GM13976 (cell line): ENCODE measurements around the gene ZNF426.
"Not testable (repeated sequence)": the region's sequence is repeated elsewhere in the genome, so short reads cannot be mapped to it uniquely, and the experiment has no call there.

ENCODE experiments used
- DNase-seq: peaks from one replicate; pipeline ENCODE4 v3.0.0; 2012; ENCODE audit warnings: low spot score
- in situ Hi-C: fragments of 300-500 bp; cut with MboI; formaldehyde crosslinking; loops from one replicate; pipeline ENCODE4 v1.12.0; 2022; ENCODE audit warnings: low sequenced_read_pairs, mixed read lengths, inconsistent platforms; ENCODE audit not compliant: unreplicated experiment
- TF ChIP-seq, protein P1 (sequence below): IDR thresholded peaks from 2 replicates; pipeline ENCODE4 v1.5.1; 2012; ENCODE audit warnings: borderline replicate concordance, mild to moderate bottlenecking; ENCODE audit not compliant: insufficient read depth; ENCODE audit errors: extremely low read depth, missing control alignments, control extremely low read depth

The ZNF426 gene

DNA sequence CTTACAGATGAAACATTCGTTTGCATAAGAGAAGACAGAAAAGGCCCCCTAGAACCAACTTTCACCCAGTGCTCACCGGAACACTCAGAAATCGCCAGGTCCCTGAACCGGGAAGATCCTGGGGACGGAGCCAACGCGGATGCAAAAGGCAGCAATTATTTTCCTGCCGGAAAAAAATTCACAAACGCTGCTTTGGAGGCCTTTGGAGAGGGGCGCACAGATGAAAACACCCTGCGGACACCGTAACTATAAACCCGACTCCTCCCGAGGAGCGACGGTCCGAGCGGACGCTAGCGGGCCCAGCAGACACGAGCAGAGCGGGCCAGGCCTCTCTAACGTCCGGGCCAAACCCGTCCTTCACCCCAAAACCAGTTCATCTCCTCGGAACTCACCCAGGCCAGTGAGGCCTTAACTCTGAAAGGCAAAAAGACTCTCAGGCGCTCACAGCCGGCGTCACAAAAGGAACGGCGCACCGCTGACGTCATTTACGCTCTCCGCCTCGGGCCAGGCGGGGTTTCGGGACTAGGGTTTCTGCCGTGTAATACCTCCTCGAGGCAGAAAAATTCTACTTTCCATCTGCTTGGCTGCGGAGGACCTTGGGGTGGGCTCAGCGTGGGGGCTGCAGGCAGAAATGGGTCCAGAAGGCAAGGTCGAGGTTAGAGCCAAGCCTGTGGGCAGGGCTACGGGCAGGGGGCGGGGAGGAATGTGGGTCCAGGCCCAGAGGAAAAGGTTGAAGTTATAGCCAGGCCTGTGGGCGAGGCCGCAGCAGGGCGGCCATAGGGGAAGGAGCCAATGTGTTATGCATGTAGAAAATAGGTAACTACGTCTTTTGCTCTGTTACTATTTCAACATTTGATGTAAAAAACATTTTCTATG is at the start of gene ZNF426:
Gene ZNF426, minus strand, starts transcription at position 463 of the 876 bp plus-strand sequence. CDS start 2,413 bp downstream, outside the sequence.
- in situ Hi-C loops, result no loop called here
- TF ChIP-seq, protein P1, sequence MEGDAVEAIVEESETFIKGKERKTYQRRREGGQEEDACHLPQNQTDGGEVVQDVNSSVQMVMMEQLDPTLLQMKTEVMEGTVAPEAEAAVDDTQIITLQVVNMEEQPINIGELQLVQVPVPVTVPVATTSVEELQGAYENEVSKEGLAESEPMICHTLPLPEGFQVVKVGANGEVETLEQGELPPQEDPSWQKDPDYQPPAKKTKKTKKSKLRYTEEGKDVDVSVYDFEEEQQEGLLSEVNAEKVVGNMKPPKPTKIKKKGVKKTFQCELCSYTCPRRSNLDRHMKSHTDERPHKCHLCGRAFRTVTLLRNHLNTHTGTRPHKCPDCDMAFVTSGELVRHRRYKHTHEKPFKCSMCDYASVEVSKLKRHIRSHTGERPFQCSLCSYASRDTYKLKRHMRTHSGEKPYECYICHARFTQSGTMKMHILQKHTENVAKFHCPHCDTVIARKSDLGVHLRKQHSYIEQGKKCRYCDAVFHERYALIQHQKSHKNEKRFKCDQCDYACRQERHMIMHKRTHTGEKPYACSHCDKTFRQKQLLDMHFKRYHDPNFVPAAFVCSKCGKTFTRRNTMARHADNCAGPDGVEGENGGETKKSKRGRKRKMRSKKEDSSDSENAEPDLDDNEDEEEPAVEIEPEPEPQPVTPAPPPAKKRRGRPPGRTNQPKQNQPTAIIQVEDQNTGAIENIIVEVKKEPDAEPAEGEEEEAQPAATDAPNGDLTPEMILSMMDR, result no peak
- DNase-seq, result peak; percentile 91

DNA sequence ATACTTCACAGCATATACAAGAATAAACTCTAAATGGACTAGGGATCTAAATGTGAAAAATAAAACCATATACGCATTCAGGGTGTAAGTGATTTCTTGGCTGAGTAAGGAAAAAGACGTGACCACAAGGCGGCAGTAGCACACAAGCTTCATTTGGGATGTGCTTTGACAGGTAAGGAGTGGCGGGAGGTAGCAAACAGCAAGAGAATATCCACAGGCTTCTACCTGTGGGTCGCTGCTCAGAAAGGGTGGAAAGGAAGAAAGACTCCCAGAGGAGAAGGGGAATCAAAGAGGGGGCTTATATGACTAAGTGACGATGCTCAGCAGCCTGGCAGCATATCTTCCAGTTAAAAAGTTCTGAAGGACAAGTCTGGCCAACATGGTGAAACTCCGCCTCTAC is 48.3 kb upstream of the ZNF426 start:
- in situ Hi-C loops, result no loop called here
- TF ChIP-seq, protein P1, result peak; percentile 67
- peak; percentile 42 for DNase-seq

DNA sequence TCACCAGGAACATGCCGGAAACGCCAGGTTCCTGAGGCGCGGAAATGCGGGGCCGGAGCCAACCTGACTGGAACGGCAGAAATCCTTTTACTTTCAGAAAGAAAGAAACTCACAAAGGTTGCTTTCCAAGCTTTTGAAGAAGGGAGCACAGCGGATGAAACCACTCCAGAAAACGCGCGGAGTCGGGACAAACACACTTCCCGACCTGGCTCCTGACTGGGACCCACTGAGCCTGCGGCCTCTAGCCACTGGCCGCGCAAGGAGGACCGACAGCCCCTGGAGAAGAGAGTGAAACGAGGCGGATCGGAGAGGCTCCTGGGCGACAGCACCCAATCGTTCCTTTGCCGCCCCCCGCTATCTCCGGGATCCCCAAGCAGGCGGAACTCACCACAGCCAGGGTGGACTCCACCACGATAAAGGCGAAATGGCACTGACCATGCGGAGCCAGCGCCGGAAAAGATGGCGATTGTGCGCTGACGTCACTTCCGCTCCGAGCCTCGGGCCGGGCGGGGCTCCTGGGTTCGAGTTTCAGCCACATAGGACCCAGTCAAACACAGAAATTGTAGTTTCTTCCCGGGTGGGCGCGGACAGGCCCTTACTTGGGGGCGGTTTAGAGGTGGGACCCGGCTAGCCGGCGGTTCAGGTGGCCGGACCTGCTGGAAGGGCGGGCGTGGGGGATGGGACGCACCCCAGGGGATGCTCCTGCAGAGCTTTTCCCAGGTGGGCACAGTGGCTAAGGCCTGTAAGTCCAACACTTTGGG is 45.8 kb upstream of the ZNF426 start, which contains the start of gene ZNF121:
Gene ZNF121, minus strand, starts transcription at position 432 of the 761 bp plus-strand sequence. CDS start 16,407 bp downstream, outside the sequence.
- in situ Hi-C loops, result no loop called here
- peak; percentile 90 for DNase-seq
- TF ChIP-seq, protein P1, result no peak

DNA sequence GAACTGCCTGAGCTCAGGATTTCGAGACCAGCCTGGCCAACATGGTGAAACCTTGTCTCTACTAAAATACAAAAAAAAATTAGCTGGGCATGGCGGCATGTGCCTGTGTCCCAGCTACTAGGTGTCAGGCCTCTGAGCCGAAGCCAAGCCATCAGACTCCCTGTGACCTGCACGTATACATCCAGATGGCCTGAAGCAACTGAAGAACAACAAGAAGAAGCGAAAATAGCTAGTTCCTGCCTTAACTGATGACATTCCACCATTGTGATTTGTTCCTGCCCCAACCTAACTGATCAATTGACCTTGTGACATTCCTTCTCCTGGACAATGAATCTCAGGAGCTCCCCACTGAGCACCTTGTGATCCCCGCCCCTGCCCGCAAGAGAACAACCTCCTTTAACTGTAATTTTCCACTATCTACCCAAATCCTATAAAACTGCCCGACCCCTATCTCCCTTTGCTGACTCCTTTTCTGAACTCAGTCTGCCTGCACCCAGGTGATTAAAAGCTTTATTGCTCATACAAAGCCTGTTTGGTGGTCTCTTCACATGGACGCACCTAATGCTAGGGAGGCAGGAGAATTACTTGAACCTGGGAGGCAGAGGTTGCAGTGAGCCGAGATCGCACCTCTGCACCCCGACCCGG is 43.8 kb upstream of the ZNF426 start:
- in situ Hi-C loops, DNase-seq: not testable (repeated sequence)

DNA sequence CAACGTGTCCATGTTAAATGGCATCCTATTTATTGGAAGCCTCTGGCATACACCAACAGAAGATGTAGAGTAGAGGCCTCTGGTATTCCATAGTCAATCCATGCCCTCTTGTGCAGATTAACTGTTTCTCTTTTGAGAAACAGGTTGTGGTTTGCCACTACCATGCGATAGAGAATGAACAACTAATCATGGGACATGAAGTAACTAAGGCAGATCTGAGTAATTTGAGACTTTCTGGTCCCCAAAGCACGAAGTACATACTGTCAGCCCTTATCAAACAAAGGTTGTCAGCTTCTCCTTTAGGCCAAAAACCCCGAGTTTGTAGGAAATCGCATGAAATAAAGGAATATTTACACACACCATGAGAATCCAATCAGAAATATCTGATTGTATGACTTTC is 42.3 kb upstream of the ZNF426 start:
- DNase-seq, result no peak
- in situ Hi-C loops, result no loop called here
- TF ChIP-seq, protein P1, result no peak

DNA sequence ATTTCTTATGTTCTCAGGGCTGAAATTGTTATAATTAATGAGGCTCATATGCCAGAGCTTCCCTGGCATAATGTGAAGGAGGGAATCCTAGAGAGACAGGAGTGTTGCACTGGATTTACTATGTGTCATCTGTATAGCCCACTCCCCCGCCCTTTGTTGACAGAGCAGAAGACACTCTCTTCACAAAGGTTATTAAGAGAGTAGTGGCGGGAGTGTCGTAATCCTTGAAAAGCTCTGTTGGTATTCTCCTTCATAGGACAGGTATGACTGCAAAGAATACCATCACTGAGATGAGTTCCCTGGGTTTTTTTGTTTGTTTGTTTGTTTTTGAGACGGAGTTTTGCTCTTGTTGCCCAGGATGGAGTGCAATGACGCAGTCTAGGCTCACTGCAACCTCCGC is 31.8 kb upstream of the ZNF426 start:
- DNase-seq, result no peak
- in situ Hi-C loops, result no loop called here
- TF ChIP-seq, protein P1, result no peak
